Esophagus muscularis mucosa (tissue), 3 donors: ENCODE measurements around the gene BICC1.

ENCODE experiments used
- CTCF ChIP-seq, 3 experiments: fragments of 200-600 bp in 2 of 3; fragments of 450-650 bp in 1 of 3; sonication (generic) in 2 of 3; IDR thresholded peaks; one replicate each; pipeline ENCODE4 v1.5.1; 2017 to 2019; ENCODE audit warnings: antibody characterized with exemption in 3 of 3, mild to moderate bottlenecking in 2 of 3, moderate library complexity in 1 of 3
- POLR2AphosphoS5 ChIP-seq, 2 donors: sonication (generic); formaldehyde crosslinking; IDR thresholded peaks; one replicate each; pipeline ENCODE4 v1.6.1; 2017; ENCODE audit warnings: antibody characterized with exemption in 2 of 2

GRCh38 chr10:58576751-58577436 is 64.2 kb downstream of the BICC1 start:
- TF ChIP-seq POLR2AphosphoS5 (IDR thresholded peaks at IDR 0.05) (no peak), CTCF (IDR thresholded peaks at IDR 0.05) (no peak)
